GM10248 (cell line): ENCODE measurements around the gene MRS2.

Experiments used
- CTCF ChIA-PET: fragments of 300-600 bp; sonication (Branson Sonifier 250); formaldehyde crosslinking; extraction: SDS; loops from one replicate; lab custom pipeline; 2021; ENCODE audit warnings: antibody characterized with exemption; lab: Yijun Ruan, JAX
- POLR2A ChIA-PET: fragments of 350-650 bp; sonication (Branson Sonifier 250); formaldehyde crosslinking; extraction: SDS; loops from one replicate; lab custom pipeline; 2020; ENCODE audit warnings: antibody characterized with exemption; lab: Yijun Ruan, JAX
- DNase-seq: peaks from one replicate; pipeline ENCODE4 v3.0.0; 2012; ENCODE audit errors: extremely low spot score
- CTCF ChIP-seq: IDR thresholded peaks from 2 replicates; pipeline ENCODE4 v1.5.1; 2012; ENCODE audit warnings: mild to moderate bottlenecking, low read depth; ENCODE audit errors: extremely low read depth, missing control alignments, control extremely low read depth

Gene MRS2

GRCh38 chr6:24441599-24441904, 38.8 kb downstream of the MRS2 start:
- no peak for DNase-seq
- ChIA-PET POLR2A (interaction anchor here (0.6 kb wide), 1 partner anchor 207 kb away, joined by 3 read pairs; no protein-coding TSS in a partner anchor), CTCF (interaction anchor here (7.6 kb wide), 1 partner anchor 11 kb away, joined by 55 read pairs; no protein-coding TSS in a partner anchor)
- TF ChIP-seq CTCF: no peak

GRCh38 chr6:24444588-24444987, 41.9 kb downstream of the MRS2 start:
- no peak for DNase-seq
- ChIA-PET POLR2A (no interaction called here), CTCF (interaction anchor here (1.5 to 7.6 kb wide), 2 partner anchors 14 to 22 kb away, joined by 3 to 55 read pairs; no protein-coding TSS in a partner anchor)

GRCh38 chr6:24445704-24446103, 43.0 kb downstream of the MRS2 start:
- no peak for DNase-seq
- no peak for TF ChIP-seq CTCF
- ChIA-PET POLR2A (no interaction called here), CTCF (interaction anchor here (7.6 kb wide), 1 partner anchor 15 kb away, joined by 55 read pairs; no protein-coding TSS in a partner anchor)

More at GRCh38 chr6:24444588-24444987, 41.9 kb downstream of the MRS2 start:
- TF ChIP-seq CTCF: no peak

GRCh38 chr6:24446670-24447069, 43.9 kb downstream of the MRS2 start:
- no peak for TF ChIP-seq CTCF
- POLR2A ChIA-PET: no interaction called here
- DNase-seq: no peak
- CTCF ChIA-PET: interaction anchor here (1.2 kb wide), 1 partner anchor 8 kb away, joined by 3 read pairs; no protein-coding TSS in a partner anchor

GRCh38 chr6:24448396-24448795, 45.7 kb downstream of the MRS2 start:
- ChIA-PET POLR2A (no interaction called here), CTCF (interaction anchor here (2.5 kb wide), 1 partner anchor 11 kb away, joined by 8 read pairs; no protein-coding TSS in a partner anchor)
- no peak for TF ChIP-seq CTCF
- DNase-seq: no peak

- POLR2A ChIA-PET: no interaction called here
Measured at GRCh38 chr6:24448828-24449525, 46.2 kb downstream of the MRS2 start.

More at GRCh38 chr6:24448828-24449525, 46.2 kb downstream of the MRS2 start:
- TF ChIP-seq CTCF: no peak
- CTCF ChIA-PET: interaction anchor here (2.5 kb wide), 1 partner anchor 11 kb away, joined by 8 read pairs; no protein-coding TSS in a partner anchor
- DNase-seq: no peak
